ENCODE results near the gene ITFG1.

DNA sequence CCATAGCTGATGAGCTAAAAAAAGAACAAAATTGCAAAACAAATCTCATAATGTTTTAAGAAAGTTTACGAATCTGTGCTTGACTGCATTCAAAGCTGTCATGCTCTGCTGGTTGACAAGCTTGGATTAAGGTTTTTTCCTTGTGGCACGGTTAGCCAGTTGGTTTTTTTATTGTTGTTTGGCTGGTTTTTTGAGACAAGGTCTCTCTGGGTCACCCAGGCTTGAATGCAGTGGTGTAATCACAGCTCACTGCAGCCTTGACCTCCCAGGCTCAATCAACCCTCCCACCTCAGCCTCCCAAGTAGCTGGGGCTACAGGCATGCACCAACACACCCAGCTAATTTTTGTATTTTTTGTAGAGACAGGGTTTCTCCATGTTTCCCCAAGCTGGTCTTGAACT lies 45.9 kb upstream of the ITFG1 start:
- TF ChIP-seq, protein P1, sequence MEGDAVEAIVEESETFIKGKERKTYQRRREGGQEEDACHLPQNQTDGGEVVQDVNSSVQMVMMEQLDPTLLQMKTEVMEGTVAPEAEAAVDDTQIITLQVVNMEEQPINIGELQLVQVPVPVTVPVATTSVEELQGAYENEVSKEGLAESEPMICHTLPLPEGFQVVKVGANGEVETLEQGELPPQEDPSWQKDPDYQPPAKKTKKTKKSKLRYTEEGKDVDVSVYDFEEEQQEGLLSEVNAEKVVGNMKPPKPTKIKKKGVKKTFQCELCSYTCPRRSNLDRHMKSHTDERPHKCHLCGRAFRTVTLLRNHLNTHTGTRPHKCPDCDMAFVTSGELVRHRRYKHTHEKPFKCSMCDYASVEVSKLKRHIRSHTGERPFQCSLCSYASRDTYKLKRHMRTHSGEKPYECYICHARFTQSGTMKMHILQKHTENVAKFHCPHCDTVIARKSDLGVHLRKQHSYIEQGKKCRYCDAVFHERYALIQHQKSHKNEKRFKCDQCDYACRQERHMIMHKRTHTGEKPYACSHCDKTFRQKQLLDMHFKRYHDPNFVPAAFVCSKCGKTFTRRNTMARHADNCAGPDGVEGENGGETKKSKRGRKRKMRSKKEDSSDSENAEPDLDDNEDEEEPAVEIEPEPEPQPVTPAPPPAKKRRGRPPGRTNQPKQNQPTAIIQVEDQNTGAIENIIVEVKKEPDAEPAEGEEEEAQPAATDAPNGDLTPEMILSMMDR (conservative IDR thresholded peaks at IDR 0.05; ENCODE audit: low read length): no peak
- TF ChIP-seq EZH2phosphoT487 (IDR thresholded peaks at IDR 0.05; ENCODE audit: borderline replicate concordance, low read depth, low read length): no peak

Measured in OCI-LY7 (cell line).